Left cardiac atrium (tissue), 4 donors: Measurements from ENCODE around the gene RPSA. TPM values are rescaled to one million over a fixed set of nuclear protein-coding genes. Genes with fewer than 3 reads are reported as not detected.
A peak's percentile ranks its signal among the peaks of the same experiment; 100 is the strongest.
"Not testable (repeated sequence)": the region's sequence is repeated elsewhere in the genome, so short reads cannot be mapped to it uniquely, and the experiment has no call there.

Source experiments
- ATAC-seq, 2 donors: fragments of 200-7000 bp; cut with Tn5 transposase; one replicate each; pipeline ENCODE4 v1.9.1; 2020; ENCODE audit warnings: mild to moderate bottlenecking in 2 of 2, moderate library complexity in 2 of 2
- DNase-seq: peaks from one replicate; pipeline ENCODE4 v3.0.0-alpha.2; 2020
- intact Hi-C, 2 donors: fragments of 100-400 bp; cut with DNase I; formaldehyde crosslinking; loops; one replicate each; pipeline versions ENCODE4 v1.14.1 to v1.15.1; 2022 to 2023
- long read RNA-seq: library from polyadenylated mRNA; unstranded; transcript quantifications from one replicate; pipeline ENCODE4 v2.0.0, GENCODE V29; 2021
- total RNA-seq, 2 donors: library from RNA; stranded (reverse); fragmentation: NEBNext Ultra II Directional; extraction: Animal tissue kit (Norgen Biotek cat#: 25700); gene quantifications; one replicate each; pipeline ENCODE4 v1.2.1, GENCODE V29; 2021
- donor health status: DM: no; HTN: yes; CAD: no.
- donor health status: DM: no; HTN: yes; CAD: no; lungs with severe emphysema.
- donor health status: DM: yes; HTN: yes; CAD: no.
- donor health status: Dilated cardiomyopathy.

Gene RPSA
- 100 to 1,000 TPM; 535 to 579 TPM for total RNA-seq
- long read RNA-seq, transcript RPSA-201 (7 exons, 1,171 nt) = major isoform, 178 of 181 reads
- long read RNA-seq, partial matches to known transcripts = 1 of 181 reads
- long read RNA-seq, other reads (novel, unspliced or antisense) = 2 of 181 reads

DNA sequence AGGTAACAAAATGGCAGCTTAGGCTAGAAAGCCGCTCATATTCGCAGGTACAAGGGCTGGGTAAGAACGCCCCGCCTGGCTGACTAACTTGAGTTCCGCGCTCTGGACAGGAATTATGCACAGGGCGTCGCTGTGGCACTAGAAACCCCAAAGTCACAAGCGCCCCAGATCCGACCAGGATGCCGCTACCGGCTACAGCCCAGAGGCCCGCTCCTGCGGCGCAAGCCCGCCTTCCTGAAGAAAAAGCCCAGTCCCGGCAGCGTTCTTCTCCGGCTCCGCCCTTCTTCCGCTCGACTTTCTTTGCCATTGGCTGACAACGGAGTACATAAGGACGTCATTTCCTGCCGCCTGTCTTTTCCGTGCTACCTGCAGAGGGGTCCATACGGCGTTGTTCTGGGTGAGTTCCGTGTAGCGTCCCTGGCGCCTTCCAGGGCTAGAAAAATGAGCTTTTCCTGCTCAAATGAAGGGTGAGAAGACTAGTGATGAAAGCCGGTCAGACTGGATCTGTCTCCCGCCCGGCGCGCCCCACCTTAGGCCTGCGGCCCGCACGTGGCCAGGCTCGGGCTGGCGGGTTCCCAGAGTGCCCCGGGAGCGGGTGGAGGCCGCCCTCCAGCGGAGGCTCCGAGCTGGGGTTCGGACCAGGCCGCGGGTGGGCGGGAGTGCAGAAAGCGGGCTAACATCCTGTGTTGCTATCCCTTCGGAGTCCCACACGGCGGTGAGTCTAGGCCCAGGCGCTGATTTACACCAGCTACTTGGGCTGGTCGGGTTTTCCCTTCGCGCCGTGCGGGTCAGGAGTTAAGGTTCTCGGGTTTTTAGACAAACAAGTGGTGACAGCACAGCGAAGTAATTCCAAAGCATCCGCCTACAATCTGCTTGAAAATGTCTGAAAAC, at the start of gene RPSA:
TSS of gene RPSA (plus strand) at position 353 of the 891 bp plus-strand sequence. CDS start 934 bp downstream, outside the sequence.
- ATAC-seq (peak; percentile 97 to 98), DNase-seq (peak; percentile 97)
- intact Hi-C loops = no loop called here

DNA sequence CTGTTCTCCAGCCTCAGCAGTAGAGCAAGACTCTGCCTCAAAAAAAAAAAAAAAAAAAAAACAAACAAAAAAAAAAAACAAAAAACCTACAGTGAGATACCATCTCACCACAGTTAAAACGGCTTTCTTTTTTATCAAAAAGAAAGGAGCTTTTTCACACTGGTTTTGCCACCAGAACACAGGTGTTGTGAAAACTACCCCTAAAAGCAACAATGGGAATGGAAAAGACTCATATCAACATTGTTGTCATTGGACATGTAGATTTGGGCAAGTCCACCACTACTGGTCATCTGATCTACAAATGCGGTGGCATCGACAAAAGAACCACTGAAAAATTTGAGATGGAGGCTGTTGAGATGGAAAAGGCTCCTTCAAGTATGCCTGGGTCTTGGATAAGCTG, 48.2 kb upstream of the RPSA start:
- DNase-seq (no peak), ATAC-seq (no peak)
- intact Hi-C loops = no loop called here

GRCh38 chr3:39361252-39361927, 45.1 kb upstream of the RPSA start:
- intact Hi-C loops = no loop called here
- ATAC-seq (peak; percentile 23 to 26), DNase-seq (no peak)

DNA sequence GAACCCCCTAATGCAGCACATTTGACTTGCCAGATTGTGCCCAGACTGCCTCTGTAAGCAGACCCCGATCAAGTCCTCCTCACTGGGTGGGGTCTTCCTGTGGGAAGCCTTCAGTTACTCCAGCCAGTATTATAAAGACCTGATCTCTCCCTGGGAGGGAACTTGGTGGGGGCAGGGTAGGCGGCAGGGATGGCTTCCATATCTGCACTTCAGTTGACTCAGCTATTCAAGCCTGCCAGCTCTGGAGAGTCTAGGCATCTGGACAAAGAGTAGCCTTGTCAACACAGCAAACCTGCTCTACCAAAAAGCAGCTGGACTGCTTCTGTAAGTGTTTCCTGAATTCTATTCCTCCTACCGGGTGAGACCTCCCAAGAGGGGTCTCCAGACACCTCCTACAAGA, 44.3 kb upstream of the RPSA start:
- DNase-seq (no peak), ATAC-seq (peak; percentile 89 to 95)
- intact Hi-C loops = no loop called here

- ATAC-seq (no peak), DNase-seq (no peak)
- intact Hi-C loops = no loop called here
Observed at GRCh38 chr3:39362812-39363211, 43.7 kb upstream of the RPSA start.

DNA sequence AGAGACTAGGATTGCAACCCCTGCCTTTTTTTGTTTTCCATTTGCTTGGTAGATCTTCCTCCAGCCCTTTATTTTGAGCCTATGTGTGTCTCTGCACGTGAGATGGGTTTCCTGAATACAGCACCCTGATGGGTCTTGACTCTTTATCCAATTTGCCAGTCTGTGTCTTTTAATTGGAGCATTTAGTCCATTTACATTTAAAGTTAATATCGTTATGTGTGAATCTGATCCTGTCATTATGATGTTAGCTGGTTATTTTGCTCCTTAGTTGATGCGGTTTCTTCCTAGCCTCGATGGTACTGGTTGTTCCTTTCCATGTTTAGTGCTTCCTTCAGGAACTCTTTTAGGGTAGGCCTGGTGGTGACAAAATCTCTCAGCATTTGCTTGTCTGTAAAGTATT, 36.1 kb upstream of the RPSA start:
- ATAC-seq, DNase-seq, intact Hi-C loops: not testable (repeated sequence)

GRCh38 chr3:39372833-39373232, 33.7 kb upstream of the RPSA start:
- intact Hi-C loops = no loop called here
- ATAC-seq (no peak), DNase-seq (no peak)

- no peak for ATAC-seq
- intact Hi-C loops = no loop called here
- no peak for DNase-seq
Observed at GRCh38 chr3:39376959-39377634, 29.4 kb upstream of the RPSA start.

DNA sequence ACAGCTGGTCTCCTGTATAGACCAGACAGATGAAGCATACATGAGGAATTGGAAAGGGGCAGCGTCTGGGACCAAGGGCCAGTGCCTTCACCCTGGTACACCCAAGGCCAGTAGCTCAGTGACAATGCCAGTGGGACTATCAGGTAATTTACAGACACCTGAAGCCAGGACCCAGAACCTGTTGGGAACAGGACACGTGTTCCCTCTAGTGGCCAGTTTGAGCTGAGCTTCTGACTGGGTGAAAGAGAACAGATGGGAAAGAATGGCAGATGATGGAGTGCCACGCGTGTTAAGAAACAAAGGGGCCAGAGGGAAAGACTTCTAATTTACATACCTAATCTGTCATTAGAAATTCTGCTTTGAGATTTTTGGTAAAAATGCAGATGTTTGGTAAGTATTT, 28.4 kb upstream of the RPSA start:
- ATAC-seq = peak in 1 of 2 donors; percentile 35
- intact Hi-C loops = no loop called here
- DNase-seq = no peak

DNA sequence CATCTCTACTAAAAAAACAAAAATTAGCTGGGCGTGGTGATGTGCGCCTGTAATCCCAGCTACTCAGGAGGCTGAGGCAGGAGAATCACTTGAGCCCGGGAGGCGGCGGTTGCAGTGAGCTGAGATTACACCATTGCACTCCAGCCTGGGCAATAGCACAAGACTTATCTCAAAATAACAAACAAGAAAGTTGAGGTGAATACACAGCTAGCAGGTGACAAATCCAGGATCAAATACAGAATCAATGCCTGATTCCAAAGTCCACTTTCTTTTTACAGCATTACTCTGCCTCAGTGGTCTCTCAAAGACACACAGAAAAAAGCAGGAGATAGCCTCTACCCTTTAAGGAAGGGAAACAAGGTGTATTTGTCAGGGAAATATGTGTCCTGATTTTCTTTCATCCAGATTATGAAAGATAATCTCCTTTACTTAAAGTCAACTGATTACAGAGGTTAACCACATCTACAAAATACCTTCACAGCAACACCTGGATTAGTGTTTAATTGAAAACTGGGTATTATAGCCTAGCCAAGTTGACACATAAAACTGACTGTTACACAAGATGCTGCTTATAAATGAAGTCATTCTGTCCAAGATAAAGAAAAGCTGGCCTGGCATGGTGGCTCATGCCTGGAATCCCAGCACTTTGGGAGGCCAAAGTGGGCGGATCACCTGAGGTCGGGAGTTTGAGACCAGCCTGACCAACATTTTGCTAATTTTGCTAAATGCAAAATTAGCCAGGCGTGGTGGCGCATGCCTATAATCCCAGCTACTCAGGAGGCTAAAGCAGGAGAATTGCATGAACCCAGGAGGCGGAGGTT, 27.4 kb upstream of the RPSA start:
- intact Hi-C loops = no loop called here
- DNase-seq (no peak), ATAC-seq (no peak)

DNA sequence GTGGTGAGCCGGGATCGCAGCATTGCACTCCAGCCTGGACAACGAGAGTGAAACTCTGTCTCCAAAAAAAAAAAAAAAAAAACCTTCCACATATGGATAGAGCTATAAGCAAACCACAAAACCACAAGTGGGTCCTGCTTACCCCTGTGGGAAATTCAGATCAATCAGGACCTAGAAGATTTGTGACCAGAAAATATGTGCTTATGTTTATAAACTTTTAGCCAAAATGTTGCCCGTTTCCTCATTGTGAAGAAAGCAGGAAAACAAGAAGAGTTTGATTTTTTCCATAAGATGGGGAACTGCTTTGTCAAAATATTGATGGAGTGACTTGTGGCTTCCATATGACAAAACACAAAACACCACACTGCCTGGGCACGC, 26.8 kb upstream of the RPSA start:
- intact Hi-C loops = no loop called here
- DNase-seq (no peak), ATAC-seq (no peak)

DNA sequence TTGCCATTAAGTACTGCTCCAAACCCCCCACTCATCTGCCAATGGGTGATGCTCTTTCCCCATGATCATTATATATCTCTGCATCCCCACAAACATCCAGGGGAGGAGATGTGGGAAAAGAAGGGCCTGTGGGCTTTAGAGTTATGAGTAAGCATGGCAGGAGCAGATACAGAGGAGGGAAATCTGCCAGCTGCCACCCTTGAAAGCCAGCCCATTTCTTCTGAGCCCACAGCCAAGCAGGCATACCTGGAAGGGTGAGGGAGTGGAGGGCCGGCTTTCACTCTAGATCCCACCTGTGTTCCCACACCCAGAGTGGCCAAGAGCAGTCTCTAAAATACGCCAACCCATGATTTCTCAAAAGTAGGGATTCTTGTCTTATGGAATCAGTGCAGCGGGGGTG, 25.1 kb upstream of the RPSA start:
- DNase-seq (no peak), ATAC-seq (no peak)
- intact Hi-C loops = no loop called here

DNA sequence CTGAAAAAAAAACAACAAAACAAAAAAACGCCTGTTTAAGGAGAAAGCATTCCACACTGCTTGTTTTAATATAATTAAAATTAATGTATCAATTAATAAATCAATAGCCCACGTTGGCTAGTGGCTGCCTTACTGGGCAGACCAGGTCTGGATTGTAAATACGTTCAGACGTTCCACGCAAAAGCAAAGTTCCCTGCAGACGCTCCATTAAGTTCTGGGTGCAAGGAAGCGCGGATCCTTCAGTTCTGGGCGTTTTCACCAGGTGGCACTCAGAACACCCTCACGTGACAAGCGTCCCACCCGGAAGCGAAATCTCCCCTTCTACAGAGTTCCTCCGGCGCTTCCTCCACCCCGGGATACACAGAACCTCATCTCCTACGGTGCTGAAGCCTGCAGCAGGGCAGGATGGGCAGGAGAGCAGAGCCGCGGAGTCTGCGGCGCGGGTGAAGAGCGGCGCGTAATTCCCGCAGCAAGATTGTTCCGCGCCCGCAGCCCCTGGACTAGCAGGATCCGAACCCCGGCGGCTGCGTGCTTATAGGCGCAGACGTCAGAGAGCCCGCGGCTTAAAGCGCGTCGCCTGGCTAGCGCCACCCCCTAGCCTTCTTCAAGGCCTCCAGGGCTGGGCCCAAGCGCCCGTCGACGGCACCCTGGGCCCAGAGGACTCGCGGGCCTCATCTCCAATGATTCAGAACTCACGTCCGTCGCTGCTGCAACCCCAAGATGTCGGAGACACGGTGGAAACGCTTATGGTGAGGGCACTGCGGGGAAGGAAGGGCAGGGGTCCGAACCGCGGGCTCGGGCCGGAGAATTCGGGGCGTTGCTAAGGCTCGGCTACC, 23.3 kb upstream of the RPSA start, which contains the start of gene SLC25A38:
TSS of gene SLC25A38 (plus strand) at position 326 of the 836 bp plus-strand sequence. CDS start at position 681, 355 bp downstream.
- DNase-seq (peak; percentile 79), ATAC-seq (peak; percentile 78 to 89)
- intact Hi-C loops = no loop called here

GRCh38 chr3:39383881-39384664, 22.4 kb upstream of the RPSA start:
- peak; percentile 98 for ATAC-seq
- peak; percentile 97 for DNase-seq
- intact Hi-C loops = no loop called here

DNA sequence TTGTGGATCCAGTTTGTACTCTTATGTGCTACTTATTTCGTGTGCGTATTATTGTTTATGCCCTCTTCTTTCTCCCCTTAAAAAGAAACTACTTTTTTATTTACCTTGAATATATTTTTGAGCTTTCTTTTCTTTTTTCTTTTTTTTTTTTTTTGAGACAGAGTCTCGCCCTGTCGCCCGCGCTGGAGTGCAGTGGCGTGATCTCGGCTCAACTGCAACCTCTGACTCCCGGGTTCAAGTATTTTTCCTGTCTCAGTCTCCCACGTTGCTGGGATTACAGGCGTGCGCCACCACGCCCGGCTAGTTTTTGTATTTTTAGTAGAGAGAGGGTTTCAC, 21.9 kb upstream of the RPSA start:
- no peak for DNase-seq
- intact Hi-C loops = no loop called here
- ATAC-seq = no peak

DNA sequence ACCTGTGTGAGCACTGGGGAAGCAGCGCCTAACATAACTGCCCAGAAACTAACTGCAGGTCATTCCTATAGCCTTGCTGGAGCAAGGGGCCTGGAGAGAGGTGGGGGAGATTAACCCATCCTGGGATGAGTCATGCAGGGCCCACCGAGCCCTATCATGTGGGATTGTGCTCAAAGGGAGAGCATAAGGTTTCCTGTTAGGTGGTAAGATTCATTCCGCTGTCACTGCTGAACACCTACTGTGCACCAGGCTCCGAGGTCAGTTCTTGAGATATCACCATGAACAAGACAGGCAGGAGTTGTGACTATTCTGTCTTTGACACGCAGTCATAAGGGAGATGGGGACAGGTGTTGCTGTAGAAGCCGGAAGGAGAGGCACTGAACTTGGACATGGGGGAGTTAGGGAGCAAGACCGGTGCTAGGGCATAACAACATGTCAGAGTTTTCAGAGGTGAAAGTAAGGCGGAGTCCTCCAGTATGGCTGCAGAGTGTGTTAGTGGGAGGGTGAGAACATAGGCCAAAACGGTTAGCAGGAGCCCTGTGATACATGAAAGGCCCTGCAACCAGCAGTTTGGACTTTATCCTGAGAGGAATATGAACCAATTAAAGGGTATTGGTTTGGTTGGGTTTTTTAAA, 20.9 kb upstream of the RPSA start:
- no peak for ATAC-seq
- no peak for DNase-seq
- intact Hi-C loops = no loop called here

- ATAC-seq (no peak), DNase-seq (no peak)
- intact Hi-C loops = no loop called here
Observed at GRCh38 chr3:39386318-39386717, 20.2 kb upstream of the RPSA start.
